ENCODE data around the gene CXXC1. TPM values are rescaled to one million over a fixed set of nuclear protein-coding genes. Genes with fewer than 3 reads are reported as not detected.
A peak's percentile ranks its signal among the peaks of the same experiment; 100 is the strongest.
"Not testable (repeated sequence)": the region's sequence is repeated elsewhere in the genome, so short reads cannot be mapped to it uniquely, and the experiment has no call there.

Gene CXXC1
- polyA plus RNA-seq, 6 donors from 2014 or later = 56.7 to 97.3 (median 71.0) TPM

- Mint-ChIP-seq H3K27ac (peak overlapping the region; percentile 89 to 99 (median 98)), H3K36me3 (peaks cover 7 to 24% of the 10 kb centered on the region in 2 donors), H3K4me1 (peaks cover 33 to 40% (median 37%) of the 10 kb centered on the region in 3 donors), H3K4me3 (peak overlapping the region; percentile 89 to 100 (median 98))
- not testable (repeated sequence) for ATAC-seq (ENCODE audit: low read depth in 2 of 2); H3K9me3 Mint-ChIP-seq; H3K27me3 Mint-ChIP-seq; DNase-seq
Observed at GRCh38 chr18:50288348-50289107, 1.0 kb upstream of the CXXC1 start.

DNA sequence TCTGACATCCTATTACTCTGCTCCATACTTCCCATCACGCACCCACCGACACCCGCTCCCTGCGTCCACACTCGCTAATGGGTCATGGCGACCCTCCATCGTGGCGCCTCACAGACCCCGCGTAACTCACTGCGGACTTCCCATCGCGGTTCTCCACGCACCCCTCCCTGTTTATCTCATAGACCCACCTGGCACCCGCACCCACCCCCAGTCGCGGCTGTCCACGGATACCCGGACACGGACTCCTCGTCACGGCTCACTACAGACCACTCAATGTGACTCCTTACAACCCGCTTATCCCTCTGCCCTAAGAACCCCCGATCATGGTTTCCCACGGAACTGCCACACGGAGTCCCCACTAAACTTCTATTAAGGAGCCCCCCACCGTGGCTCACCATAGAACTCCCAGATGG lies 458 bp downstream of the CXXC1 start:
- DNase-seq = no peak
- Mint-ChIP-seq H3K36me3 (peaks cover 8 to 38% of the 10 kb centered on the region in 2 donors), H3K9me3 (no peaks in the 10 kb centered on the region), H3K27ac (peak overlapping the region; percentile 67 to 98 (median 94)), H3K27me3 (no peaks in the 10 kb centered on the region), H3K4me1 (peaks cover 34 to 54% (median 41%) of the 10 kb centered on the region in 3 donors), H3K4me3 (peak overlapping the region; percentile 89 to 100 (median 98))
- no peak for ATAC-seq (ENCODE audit: low read depth in 2 of 2)

DNA sequence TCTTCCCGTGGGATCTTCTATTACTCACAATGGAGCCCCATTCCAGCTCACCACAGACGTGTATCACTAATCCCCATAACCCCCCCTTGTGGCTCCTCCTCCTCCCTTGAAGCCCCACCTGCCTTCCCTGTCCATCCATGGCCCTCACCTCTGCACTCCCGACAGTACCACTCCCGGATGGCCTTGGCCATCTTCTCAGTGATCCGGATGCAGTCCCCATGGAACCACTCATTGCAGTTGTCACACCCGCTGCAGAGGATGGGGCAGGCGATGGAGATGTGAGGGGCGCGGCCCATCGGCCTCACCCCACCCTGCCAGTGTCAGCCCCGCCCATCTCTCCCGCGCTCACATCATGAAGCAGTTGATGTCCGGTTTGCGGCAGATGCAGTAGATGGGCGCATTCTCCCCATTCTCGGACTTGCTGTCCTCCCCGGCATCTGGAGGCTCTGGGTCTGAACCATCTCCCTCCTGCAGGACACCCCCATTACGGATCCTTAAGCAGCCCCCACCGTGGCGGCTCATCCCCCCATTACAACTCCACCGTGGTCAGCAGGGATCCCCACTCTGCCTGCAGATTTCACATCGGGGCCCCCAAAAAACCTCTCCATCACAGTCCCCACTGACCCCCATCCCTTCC lies 983 bp downstream of the CXXC1 start:
- H3K36me3 Mint-ChIP-seq = peaks cover 8 to 40% of the 10 kb centered on the region in 2 donors
- no peak for DNase-seq
- H3K27me3 Mint-ChIP-seq = no peaks in the 10 kb centered on the region
- H3K4me1 Mint-ChIP-seq = peaks cover 40 to 57% (median 44%) of the 10 kb centered on the region in 3 donors
- H3K27ac Mint-ChIP-seq = peak overlapping the region in 5 of 6 donors; percentile 67 to 98 (median 87)
- ATAC-seq (ENCODE audit: low read depth in 2 of 2) = no peak
- H3K4me3 Mint-ChIP-seq = peak overlapping the region; percentile 89 to 100 (median 98)
- H3K9me3 Mint-ChIP-seq = no peaks in the 10 kb centered on the region

DNA sequence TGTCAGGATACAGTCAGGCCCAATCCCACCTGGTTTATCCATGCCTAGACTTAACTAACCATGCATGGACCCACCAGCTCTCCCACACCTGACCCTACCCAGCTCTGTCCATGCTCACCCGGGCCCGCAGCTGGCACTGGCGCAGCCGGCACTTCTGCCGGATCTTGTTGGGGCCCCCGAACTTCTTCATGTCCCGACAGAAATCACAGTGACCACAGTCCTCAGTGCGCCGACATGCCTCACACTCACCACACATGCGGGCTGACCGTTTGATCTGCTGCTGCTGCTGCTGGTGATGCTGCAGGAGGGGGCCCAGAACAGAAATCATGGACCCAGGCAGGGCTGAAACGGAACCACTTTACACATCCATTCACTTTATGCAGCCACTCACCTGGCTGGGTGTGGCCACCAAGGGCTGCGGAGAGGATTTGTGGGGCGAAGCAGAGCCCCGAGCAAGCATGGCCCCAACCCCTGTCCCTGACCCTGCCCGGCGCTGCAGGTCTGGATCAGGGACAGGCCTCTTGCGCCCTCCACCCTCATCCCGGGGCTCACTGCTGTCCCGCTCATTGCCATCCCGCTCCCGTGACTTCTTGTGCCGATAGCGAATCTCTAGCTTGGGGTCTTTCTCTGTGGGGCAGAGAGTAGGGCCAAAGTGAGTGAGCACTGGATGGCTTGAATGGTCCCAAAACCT lies 1.7 kb downstream of the CXXC1 start:
- ATAC-seq (ENCODE audit: low read depth in 2 of 2) (no peak), DNase-seq (no peak)
- Mint-ChIP-seq H3K36me3 (peaks cover 8 to 46% of the 10 kb centered on the region in 2 donors), H3K27ac (peak overlapping the region in 1 of 6 donors; percentile 65), H3K9me3 (no peaks in the 10 kb centered on the region), H3K4me3 (peak overlapping the region; percentile 30 to 100 (median 97)), H3K27me3 (no peaks in the 10 kb centered on the region), H3K4me1 (peaks cover 47 to 63% (median 51%) of the 10 kb centered on the region in 3 donors)

DNA sequence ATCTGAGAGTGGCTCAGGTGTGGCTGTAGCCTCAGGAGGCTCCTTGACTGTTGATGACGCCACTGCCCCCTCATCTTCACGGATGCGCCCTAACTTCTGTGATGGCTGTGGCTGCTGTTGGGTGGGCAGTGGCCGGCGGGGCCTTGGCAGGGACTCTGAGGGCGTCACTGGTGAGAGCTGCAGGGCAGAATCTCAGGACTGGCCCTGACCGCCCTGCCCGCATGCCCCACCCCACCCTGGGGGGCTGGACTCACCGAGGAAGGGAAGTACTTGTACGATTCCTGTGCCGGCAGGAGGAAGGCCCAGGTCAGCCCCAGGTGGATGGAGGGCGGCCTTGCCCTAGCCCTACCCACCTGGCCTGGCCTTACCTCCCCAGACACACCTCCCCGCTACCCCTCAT lies 2.4 kb downstream of the CXXC1 start:
- DNase-seq = no peak
- peaks cover 8 to 46% of the 10 kb centered on the region in 2 donors for H3K36me3 Mint-ChIP-seq

GRCh38 chr18:50284255-50284885 lies 3.1 kb downstream of the CXXC1 start:
- peaks cover 60 to 72% (median 61%) of the 10 kb centered on the region in 3 donors for H3K4me1 Mint-ChIP-seq
- peak overlapping the region in 1 of 6 donors; percentile 37 for H3K27ac Mint-ChIP-seq
- H3K27me3 Mint-ChIP-seq = no peaks in the 10 kb centered on the region
- H3K9me3 Mint-ChIP-seq = no peaks in the 10 kb centered on the region
- DNase-seq (no peak), ATAC-seq (ENCODE audit: low read depth in 2 of 2) (no peak)
- H3K4me3 Mint-ChIP-seq = peak overlapping the region; percentile 31 to 100 (median 91)
- peaks cover 8 to 46% of the 10 kb centered on the region in 2 donors for H3K36me3 Mint-ChIP-seq

More for the DNA sequence above, 2.4 kb downstream of the CXXC1 start:
- H3K4me3 Mint-ChIP-seq = peak overlapping the region in 4 of 8 donors; percentile 8 to 85 (median 62)
- no peaks in the 10 kb centered on the region for H3K27me3 Mint-ChIP-seq
- no peaks in the 10 kb centered on the region for H3K9me3 Mint-ChIP-seq
- no peak overlapping the region for H3K27ac Mint-ChIP-seq
- ATAC-seq (ENCODE audit: low read depth in 2 of 2) = no peak
- H3K4me1 Mint-ChIP-seq = peaks cover 54 to 70% (median 58%) of the 10 kb centered on the region in 3 donors

DNA sequence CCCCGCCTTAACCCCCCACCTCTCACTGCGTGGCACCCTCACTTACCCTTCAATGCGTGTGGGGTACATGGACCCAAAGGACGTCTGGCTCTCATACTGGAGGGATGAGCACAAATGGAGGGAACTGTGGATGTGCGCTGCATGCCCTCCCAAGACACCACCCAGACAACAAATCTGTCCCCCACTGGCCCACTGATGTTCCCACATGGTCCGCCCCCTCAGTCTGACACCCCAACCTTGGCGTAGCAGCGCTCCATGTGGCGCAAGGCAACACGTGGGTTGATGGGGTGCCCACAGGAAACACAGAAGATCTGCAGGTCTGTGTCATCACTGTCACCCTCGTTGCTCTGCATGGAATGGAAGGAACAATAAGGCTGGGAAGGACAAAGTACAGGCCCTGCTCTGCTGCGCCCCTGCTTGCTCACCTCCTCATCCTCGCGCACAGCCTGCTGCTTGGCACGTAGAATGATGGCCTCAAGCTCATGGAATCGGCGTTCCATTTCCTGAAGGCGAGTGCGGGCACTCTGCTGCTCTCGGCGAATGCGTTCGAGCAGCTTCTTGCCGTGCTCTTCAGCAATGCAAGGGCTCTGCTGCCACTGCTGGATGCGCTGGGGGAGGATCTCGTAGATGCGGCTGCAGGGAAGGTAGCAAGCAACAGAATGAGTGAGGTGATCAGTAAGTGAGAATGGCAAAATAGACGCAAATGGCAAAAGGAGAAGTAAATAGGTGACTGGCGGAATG lies 3.9 kb downstream of the CXXC1 start:
- DNase-seq (no peak), ATAC-seq (ENCODE audit: low read depth in 2 of 2) (no peak)
- H3K9me3 Mint-ChIP-seq = no peaks in the 10 kb centered on the region
- peaks cover 8 to 46% of the 10 kb centered on the region in 2 donors for H3K36me3 Mint-ChIP-seq
- peak overlapping the region in 3 of 6 donors; percentile 15 to 79 (median 70) for H3K27ac Mint-ChIP-seq
- H3K4me1 Mint-ChIP-seq = peaks cover 61 to 67% (median 66%) of the 10 kb centered on the region in 3 donors
- H3K27me3 Mint-ChIP-seq = no peaks in the 10 kb centered on the region
- H3K4me3 Mint-ChIP-seq = peak overlapping the region; percentile 31 to 100 (median 91)

DNA sequence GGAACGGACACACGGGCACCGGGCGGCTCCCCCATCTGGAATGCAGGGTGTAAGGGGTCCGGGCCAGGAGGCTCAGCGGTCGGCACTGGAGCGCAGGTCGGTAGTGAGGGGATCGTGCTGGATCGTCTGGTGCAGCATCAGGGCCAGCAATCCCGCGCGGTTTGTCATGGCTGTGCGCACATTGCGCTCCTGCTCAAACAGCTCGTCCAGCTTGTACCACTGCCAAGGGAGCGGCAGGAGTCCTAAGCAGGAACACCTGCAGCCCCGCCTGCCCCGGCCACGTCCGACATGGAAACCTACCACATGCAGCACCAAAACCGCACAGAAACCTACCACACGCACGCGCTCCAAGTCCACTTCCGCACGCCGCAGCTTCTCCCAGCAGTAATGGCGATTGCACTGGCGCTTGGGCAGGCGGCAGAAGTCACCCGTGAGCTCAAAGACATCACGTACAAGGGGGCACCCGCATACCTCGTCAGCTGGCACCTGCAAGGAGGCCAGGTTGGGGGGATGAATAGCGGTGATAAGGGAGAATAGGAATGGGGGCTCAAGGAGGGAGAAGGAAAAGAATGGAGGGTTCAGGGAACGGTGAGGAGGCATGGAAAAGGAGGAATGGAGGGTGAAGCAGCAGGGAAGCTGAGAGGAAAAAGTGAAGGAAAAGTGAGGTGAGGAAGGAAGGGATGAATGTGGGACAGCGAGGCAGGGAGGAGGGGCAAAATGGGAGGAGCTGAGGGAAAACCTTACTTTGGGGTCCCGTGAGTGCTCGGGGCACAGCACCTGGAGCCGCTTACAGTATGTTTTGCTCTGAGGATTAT lies 4.8 kb downstream of the CXXC1 start:
- no peaks in the 10 kb centered on the region for H3K9me3 Mint-ChIP-seq
- ATAC-seq (ENCODE audit: low read depth in 2 of 2) (no peak), DNase-seq (no peak)
- peak overlapping the region; percentile 75 to 100 (median 98) for H3K4me3 Mint-ChIP-seq
- no peaks in the 10 kb centered on the region for H3K27me3 Mint-ChIP-seq
- H3K36me3 Mint-ChIP-seq = peaks cover 8 to 45% of the 10 kb centered on the region in 2 donors
- peaks cover 61 to 67% (median 66%) of the 10 kb centered on the region in 3 donors for H3K4me1 Mint-ChIP-seq
- H3K27ac Mint-ChIP-seq = peak overlapping the region in 4 of 6 donors; percentile 72 to 96 (median 82)

DNA sequence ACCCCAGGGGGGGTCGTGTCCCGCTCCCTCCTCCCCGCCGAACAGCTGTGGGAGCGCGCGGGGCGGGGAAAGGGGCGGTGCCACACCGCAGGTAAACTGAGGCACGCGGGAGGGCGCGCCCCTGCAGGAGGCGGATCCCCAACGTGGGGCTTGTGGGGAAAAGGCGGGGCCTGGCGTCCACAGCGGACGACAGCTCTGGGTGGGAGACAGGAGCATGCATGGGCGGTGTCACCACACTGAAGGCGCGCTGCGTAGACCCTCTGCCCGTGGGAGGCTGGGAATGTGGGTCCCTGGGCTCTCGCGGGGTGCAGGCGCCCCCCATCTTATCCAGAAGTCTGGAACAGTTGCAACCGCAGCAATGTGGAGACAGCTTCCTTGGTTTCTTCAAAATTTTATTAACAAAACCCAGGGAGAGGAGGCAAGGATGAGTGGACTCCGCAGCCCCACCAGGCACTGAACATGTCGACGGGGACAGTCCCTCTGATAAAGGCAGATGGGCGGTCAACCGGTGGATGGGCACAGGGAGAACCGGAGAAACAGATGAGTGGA lies 5.4 kb downstream of the CXXC1 start:
- H3K27me3 Mint-ChIP-seq = no peaks in the 10 kb centered on the region
- H3K27ac Mint-ChIP-seq = peak overlapping the region; percentile 83 to 98 (median 97)
- peak overlapping the region; percentile 95 to 100 (median 98) for H3K4me3 Mint-ChIP-seq
- DNase-seq = no peak
- peaks cover 8 to 39% of the 10 kb centered on the region in 2 donors for H3K36me3 Mint-ChIP-seq
- no peaks in the 10 kb centered on the region for H3K9me3 Mint-ChIP-seq
- ATAC-seq (ENCODE audit: low read depth in 2 of 2) = no peak
- H3K4me1 Mint-ChIP-seq = peaks cover 55 to 60% (median 59%) of the 10 kb centered on the region in 3 donors

- peak; percentile 96 for DNase-seq
- H3K4me1 Mint-ChIP-seq = peaks cover 50 to 59% (median 53%) of the 10 kb centered on the region in 3 donors
- H3K4me3 Mint-ChIP-seq = peak within 1 kb of the TSS; percentile 95 to 100 (median 98)
- H3K36me3 Mint-ChIP-seq = peaks cover 13 to 44% of the 10 kb centered on the region in 2 donors
- H3K27me3 Mint-ChIP-seq = no peaks in the 10 kb centered on the region
- H3K9me3 Mint-ChIP-seq = no peaks in the 10 kb centered on the region
- peak within 1 kb of the TSS; percentile 91 to 98 (median 97) for H3K27ac Mint-ChIP-seq
- ATAC-seq (ENCODE audit: low read depth in 2 of 2) = peak; percentile 89 to 90
Observed at GRCh38 chr18:50281295-50281971, 6.1 kb downstream of the CXXC1 start, which contains the start of gene MBD1. Gene MBD1 (minus strand): TSS chr18:50281523. CDS start chr18:50279992, 1,531 bp downstream.

GRCh38 chr18:50280707-50281294 lies 6.7 kb downstream of the CXXC1 start:
- ATAC-seq (ENCODE audit: low read depth in 2 of 2) = no peak
- peak overlapping the region; percentile 95 to 100 (median 98) for H3K4me3 Mint-ChIP-seq

More at GRCh38 chr18:50280707-50281294, 6.7 kb downstream of the CXXC1 start:
- no peaks in the 10 kb centered on the region for H3K27me3 Mint-ChIP-seq
- peak overlapping the region; percentile 91 to 98 (median 97) for H3K27ac Mint-ChIP-seq
- H3K36me3 Mint-ChIP-seq = peaks cover 19 to 51% of the 10 kb centered on the region in 2 donors
- DNase-seq = no peak
- H3K4me1 Mint-ChIP-seq = peaks cover 49 to 54% (median 51%) of the 10 kb centered on the region in 3 donors
- H3K9me3 Mint-ChIP-seq = no peaks in the 10 kb centered on the region
